CMK (cell line): ENCODE measurements around the gene PLEKHA4.
"Not testable (repeated sequence)": the region's sequence is repeated elsewhere in the genome, so short reads cannot be mapped to it uniquely, and the experiment has no call there.

Experiments
- DNase-seq: peaks from one replicate; pipeline ENCODE4 v3.0.0-alpha.2; 2010; ENCODE audit warnings: low read depth

Gene PLEKHA4

DNA sequence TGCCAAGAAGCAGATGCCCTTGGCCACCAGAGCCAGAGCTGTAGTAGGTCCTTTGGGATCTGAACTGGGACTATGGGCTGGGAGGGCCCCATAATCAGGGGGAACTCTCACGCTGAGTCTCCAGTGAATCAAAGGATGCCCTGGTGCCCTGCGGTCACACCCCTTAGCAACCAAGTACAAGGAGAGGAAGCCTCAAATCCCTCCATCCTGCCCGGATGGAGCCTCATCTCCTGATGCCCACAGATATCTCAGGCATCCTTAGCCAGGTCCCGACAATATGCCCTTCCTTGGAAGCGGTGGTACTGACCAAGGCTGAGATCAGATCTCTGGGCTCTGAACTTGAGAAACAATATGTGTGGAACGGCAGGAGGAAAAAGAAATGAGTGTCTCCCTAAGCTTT lies 1.7 kb downstream of the PLEKHA4 start:
- no peak for DNase-seq

- no peak for DNase-seq
Measured at GRCh38 chr19:48862827-48863226, 5.6 kb downstream of the PLEKHA4 start.

DNA sequence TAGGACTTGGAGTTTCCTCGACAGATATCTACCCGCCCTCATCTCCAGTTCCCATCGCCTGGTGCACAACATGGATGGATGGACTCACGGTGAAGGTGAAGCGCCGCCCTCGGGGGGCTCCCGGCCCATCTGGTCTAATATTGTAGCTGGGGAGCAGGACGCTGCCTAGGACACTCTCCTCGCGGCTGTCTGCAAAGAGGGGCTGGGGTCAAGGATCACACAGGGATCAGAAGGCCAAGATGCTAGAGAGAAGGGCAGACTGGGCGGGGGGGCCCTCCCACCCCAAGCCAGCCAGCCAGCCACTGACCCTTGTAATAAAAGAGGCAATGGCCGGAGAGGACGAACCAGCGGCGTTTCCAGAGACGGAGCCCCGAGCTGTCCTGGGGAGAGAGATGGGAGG lies 7.1 kb downstream of the PLEKHA4 start:
- no peak for DNase-seq

DNA sequence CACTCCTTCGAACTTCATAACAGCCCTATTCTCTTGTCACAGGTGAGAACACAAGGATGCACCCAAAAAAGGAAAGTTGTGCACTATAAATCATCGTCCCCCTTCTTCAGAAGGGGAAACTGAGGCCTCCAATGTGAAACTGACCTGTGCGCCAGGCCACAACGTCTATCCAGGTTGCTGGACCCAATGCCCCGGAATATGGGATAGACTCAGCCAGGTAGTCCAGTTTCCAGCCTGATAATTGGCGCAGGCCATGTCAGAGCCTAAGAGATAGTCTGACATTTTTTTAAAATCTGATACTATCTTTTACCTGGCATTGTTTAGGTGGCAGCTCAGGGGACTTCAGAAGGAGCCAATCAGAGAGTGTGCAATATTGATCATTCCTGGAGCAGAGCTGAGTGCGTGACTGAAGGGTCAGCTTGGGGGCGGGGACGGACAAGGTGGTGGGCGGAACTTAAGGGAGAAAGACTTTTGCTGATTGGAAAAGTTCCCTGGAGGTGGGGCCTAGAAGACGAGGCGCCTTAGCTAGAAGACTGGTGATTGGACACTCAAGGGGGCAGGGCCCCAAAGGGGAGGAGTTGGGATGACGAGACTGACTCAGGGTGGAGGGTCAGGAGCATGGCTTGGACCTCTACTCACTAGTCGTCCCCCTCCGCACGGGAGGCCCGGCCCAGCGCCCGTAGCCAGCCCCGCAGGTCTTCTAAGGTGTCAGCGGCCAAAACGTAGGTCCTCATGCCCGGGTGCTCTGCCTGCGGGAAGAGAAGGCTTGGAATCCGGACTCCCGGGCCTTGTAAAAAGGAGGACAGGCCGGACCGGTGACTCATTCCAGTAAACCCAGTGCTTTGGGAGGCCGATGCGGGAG lies 8.5 kb downstream of the PLEKHA4 start:
- no peak for DNase-seq

- no peak for DNase-seq
Measured at GRCh38 chr19:48858984-48859710, 9.3 kb downstream of the PLEKHA4 start.

GRCh38 chr19:48856921-48857320 lies 11.5 kb downstream of the PLEKHA4 start:
- no peak for DNase-seq

DNA sequence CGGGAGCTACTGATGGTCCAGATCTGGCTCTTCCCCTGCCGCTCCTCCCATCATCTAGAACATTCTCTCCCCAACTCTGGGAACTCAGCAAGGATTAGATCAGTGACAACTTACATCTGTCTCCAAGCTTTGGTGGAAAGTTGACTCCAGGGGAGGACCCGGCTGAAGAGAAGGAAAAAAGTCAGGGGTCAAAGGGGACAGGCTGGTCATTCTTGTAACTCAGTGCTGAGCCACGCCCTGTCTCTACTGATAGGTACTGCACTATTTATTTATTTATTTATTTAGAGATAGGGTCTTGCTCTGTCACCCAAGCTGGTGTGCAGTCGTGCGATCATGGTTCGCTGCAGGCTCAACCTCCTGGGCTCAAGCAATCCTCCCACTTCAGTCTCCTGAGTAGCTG lies 14.3 kb downstream of the PLEKHA4 start:
- DNase-seq, result no peak

DNA sequence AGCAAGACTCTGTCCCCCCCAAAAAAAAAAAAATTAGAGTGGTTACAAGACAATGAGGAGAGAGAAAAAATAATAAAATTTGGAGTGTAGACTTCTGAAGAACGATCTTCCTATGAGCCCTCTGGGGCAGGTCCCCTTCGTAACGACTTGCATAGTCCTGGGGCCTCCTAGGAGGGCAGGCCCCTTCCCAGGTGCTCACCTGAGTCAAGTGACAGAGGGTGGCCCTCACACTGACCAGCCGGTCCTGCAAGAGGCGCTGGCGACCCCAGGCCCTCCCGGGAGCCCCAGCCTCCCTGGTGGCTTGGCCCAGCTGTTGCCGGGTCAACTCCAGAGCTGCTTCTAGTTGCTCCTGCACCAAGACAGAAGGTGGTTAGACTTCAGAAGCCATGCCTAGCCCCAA lies 14.9 kb downstream of the PLEKHA4 start:
- DNase-seq, result no peak

- DNase-seq, result no peak
Measured at GRCh38 chr19:48852292-48852691, 16.1 kb downstream of the PLEKHA4 start.

DNA sequence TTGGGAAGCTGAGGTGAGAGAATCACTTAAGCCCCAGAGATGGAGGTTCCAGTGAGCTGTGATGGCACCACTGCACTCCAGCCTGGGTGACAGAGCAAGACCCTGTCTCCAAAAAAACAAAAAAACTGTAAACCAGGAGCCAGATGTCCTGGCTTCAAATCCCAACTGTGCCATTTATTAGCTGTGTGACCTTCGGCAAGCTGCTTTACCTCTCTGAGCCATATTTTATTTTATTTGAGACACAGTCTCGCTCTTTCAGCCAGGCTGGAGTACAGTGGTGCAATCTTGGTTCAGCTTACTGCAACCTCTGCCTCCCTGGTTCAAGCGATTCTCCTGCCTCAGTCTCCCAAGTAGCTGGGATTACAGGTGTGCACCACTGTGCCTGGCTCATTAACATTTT lies 21.8 kb downstream of the PLEKHA4 start:
- DNase-seq, result not testable (repeated sequence)

DNA sequence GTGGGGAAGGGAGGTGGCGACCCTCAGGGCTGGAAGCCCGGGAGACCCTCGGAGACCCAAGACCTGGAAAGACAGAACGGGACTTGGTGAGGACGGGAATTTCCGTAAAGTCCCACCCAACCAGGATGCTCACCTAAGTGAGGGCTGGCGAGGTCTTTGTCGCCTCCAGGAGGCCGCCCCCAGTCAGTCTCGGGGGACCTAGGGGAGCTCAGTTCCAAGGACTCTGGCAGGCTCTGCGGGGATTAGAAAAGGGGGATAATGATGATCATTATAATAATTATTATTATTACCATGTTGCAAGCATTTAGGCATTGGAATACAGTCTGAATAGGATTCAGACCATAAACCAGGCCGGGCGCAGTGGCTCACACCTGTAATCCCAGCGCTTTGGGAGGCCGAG lies 23.0 kb downstream of the PLEKHA4 start:
- DNase-seq, result no peak

DNA sequence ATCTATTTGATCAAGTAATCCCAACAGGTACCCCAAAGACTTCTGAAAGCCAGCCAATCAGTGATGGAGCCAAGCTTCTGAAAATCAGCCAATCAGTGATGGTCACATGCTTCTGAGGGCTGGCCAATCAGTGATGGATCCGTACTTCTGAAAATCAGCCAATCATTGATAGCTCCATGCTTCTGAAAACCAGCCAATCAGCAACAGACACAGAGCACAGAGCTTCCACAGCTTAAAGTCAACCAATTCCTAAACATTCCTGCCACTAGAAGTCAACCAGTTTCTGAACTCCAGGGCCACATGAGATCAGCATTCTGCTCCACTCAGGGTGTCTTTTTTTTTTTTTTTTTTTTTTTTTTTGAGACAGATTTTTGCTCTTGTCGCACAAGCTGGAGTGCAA lies 23.9 kb downstream of the PLEKHA4 start:
- DNase-seq, result no peak

GRCh38 chr19:48842789-48843162 lies 25.6 kb downstream of the PLEKHA4 start:
- DNase-seq, result no peak

DNA sequence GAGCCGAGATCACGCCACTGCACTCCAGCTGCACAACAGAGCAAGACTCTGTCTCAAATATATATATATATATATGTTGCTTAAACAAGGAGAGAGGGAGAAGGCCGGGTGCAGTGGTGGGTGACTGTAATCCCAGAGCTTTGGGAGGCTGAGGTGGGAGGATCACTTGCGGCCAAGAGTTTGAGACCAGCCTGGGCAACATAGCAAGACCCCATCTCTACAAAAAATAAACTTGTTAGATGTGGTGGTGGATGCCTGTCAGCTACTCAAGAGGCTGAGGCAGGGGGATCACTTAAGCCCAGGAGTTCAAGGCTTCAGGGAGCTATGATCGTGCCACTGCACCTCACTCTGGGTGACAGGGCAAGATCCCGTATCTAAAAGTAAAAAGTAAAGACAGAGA lies 26.8 kb downstream of the PLEKHA4 start:
- no peak for DNase-seq

GRCh38 chr19:48841047-48841446 lies 27.4 kb downstream of the PLEKHA4 start:
- no peak for DNase-seq

DNA sequence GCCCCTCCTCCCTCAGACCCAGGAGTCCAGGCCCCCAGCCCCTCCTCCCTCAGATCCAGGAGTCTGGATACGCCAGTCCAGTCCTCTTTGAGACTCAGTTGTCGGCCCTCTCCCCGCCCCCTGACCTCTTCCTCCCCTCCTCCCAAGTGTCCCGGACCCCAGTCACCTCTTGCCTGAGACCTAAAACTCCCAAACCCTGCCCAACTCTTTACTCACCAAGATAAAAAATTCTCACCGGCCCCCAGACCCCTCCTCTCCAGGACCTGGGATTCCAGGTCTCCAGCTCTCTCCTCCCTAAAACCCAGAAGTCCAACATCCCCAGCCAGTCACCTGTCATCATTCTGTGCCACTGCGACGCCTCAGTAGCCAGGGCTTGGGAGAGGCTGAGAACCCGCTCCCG lies 30.7 kb downstream of the PLEKHA4 start:
- DNase-seq, result no peak

- DNase-seq, result peak; percentile 79
Measured at GRCh38 chr19:48837051-48837524, 31.3 kb downstream of the PLEKHA4 start.

GRCh38 chr19:48836089-48837017 lies 32.1 kb downstream of the PLEKHA4 start, which contains the start of gene HSD17B14:
Gene HSD17B14 (minus strand): TSS chr19:48836491. CDS start chr19:48836411, 80 bp downstream.
- DNase-seq, result no peak

DNA sequence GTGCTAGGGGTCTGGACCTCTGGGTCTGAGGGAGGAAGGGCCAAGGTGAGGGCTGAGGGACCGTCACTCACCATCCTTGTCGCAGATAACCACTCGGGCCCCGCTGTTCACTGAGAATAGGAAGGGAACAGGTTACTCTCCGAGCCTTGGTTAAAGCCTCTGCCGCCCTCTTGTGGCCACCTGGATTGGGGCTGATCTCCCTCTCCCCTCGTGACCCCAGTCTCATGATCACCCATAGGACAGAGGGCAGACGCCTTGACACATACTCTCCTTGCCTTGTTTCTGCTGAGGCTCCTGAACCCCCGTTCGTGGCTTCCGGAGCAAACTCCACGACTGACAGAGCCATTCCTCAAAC lies 32.7 kb downstream of the PLEKHA4 start:
- peak; percentile 84 for DNase-seq

DNA sequence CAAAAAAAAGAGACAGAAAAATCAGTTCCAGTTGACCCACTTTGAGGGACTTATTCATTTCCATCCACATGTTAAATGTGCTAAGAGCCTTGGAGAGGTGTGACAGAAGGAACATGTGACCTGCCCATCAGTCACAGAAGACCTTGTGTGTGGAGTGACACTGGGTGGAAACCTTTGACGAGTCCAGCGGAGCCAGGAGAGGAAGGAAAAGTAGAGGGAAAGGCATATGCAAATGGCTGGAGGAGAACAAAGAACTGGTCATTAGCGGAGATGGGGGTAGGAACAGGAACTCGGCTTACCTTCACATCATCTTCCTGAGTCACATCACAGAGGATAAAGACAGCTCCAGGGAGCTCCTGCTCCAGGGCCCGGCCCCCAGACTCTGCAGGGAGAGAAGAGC lies 34.4 kb downstream of the PLEKHA4 start:
- no peak for DNase-seq

GRCh38 chr19:48833049-48833448 lies 35.4 kb downstream of the PLEKHA4 start:
- DNase-seq, result no peak

DNA sequence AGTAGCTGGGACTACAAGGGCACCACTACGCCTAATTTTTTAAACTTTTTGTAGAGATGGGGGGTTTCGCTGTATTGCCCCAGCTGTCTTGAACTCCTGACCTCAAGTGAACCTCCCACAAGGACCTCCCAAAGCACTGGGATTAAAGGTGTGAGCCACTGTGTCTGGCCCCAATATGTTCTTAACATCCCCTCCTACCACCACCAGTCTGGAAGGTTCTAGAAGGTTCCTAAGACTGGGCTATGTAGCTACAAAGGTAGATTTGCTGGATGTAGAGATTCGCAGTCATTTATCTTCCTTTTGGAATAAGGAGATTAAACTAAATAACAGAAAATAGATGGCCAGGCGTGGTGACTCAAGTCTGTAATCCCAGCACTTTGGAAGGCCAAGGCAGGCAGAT lies 37.5 kb downstream of the PLEKHA4 start:
- no peak for DNase-seq
